D721Med (cell line): ENCODE results near the gene CEP44.
A peak's percentile ranks its signal among the peaks of the same experiment; 100 is the strongest.
"Not testable (repeated sequence)": the region's sequence is repeated elsewhere in the genome, so short reads cannot be mapped to it uniquely, and the experiment has no call there.

ENCODE experiments used
- DNase-seq: peaks from one replicate; pipeline ENCODE4 v3.0.0; 2011; ENCODE audit warnings: low spot score; ENCODE audit not compliant: insufficient read length
- FAIRE-seq: peaks from 2 replicates; lab custom pipeline; 2011; peaks lifted over from hg19 to GRCh38; lab: Jason Lieb, UNC
- CTCF ChIP-seq: IDR thresholded peaks from 2 replicates; pipeline ENCODE4 v1.5.1; 2012; ENCODE audit warnings: mild to moderate bottlenecking, control low read depth; ENCODE audit not compliant: insufficient read depth; ENCODE audit errors: missing control alignments

The CEP44 gene

GRCh38 chr4:174254613-174255012, 29.1 kb upstream of the CEP44 start:
- DNase-seq (no peak), FAIRE-seq (no peak)
- no peak for TF ChIP-seq CTCF

GRCh38 chr4:174255374-174255773, 28.3 kb upstream of the CEP44 start:
- DNase-seq (no peak), FAIRE-seq (no peak)
- TF ChIP-seq CTCF = no peak

GRCh38 chr4:174255786-174256185, 27.9 kb upstream of the CEP44 start:
- DNase-seq (no peak), FAIRE-seq (no peak)
- no peak for TF ChIP-seq CTCF

- FAIRE-seq (peak; percentile 16), DNase-seq (no peak)
- no peak for TF ChIP-seq CTCF
Measured at GRCh38 chr4:174256277-174256713, 27.4 kb upstream of the CEP44 start.

- DNase-seq (no peak), FAIRE-seq (peak; percentile 35)
- TF ChIP-seq CTCF = peak; percentile 14
Measured at GRCh38 chr4:174259580-174259979, 24.1 kb upstream of the CEP44 start.

- peak; percentile 87 for FAIRE-seq
- no peak for DNase-seq
Measured at GRCh38 chr4:174260099-174260498, 23.6 kb upstream of the CEP44 start.

GRCh38 chr4:174261432-174261831, 22.3 kb upstream of the CEP44 start:
- DNase-seq = not testable (repeated sequence)
- peak; percentile 38 for FAIRE-seq

More at GRCh38 chr4:174260099-174260498, 23.6 kb upstream of the CEP44 start:
- TF ChIP-seq CTCF = no peak
